HEK293 (cell line): Measurements from ENCODE around the gene RIN3.

Experiments used
- CTCF ChIA-PET: fragments of 350-600 bp; formaldehyde crosslinking; extraction: SDS; loops from one replicate; lab custom pipeline; 2021; ENCODE audit warnings: antibody characterized with exemption; lab: Yijun Ruan, JAX
- POLR2A ChIA-PET: fragments of 300-600 bp; formaldehyde crosslinking; extraction: SDS; loops from one replicate; lab custom pipeline; 2020; ENCODE audit warnings: antibody characterized with exemption, inconsistent platforms; lab: Yijun Ruan, JAX
- H3K27ac ChIP-seq: fragments of 200-500 bp; sonication (Bioruptor generic); 2 replicates; pipeline ENCODE4 v1.5.1; 2014; ENCODE audit warnings: low read depth, low read length, control low read depth, inconsistent platforms; ENCODE audit errors: extremely low read depth
- H3K36me3 ChIP-seq, 2 experiments: fragments of 200-500 bp in 1 of 2; sonication (Bioruptor generic) in 1 of 2; 1 replicate in 1 of 2; 2 replicates in 1 of 2; pipeline ENCODE4 v1.5.1; 2014 to 2017; ENCODE audit warnings: inconsistent platforms in 2 of 2, low read length in 2 of 2; ENCODE audit not compliant: control insufficient read depth in 2 of 2, insufficient read depth in 1 of 2
- H3K4me1 ChIP-seq: fragments of 200-500 bp; sonication (Bioruptor generic); 2 replicates; pipeline ENCODE4 v1.5.1; 2014; ENCODE audit warnings: mild to moderate bottlenecking, low read length, inconsistent platforms; ENCODE audit not compliant: control insufficient read depth, insufficient read depth
- H3K4me3 ChIP-seq: 2 replicates; pipeline ENCODE4 v1.5.1; 2011; ENCODE audit warnings: low read depth, mild to moderate bottlenecking, control low read depth, low read length, moderate library complexity
- H3K9me3 ChIP-seq: fragments of 200-500 bp; sonication (Bioruptor generic); 2 replicates; pipeline ENCODE4 v1.5.1; 2014; ENCODE audit warnings: low read depth, low read length, inconsistent platforms; ENCODE audit not compliant: control insufficient read depth, insufficient read depth
- KLF1 ChIP-seq: fragments of 450-650 bp; formaldehyde crosslinking; IDR thresholded peaks from 2 replicates; pipeline ENCODE4 v1.5.1; 2016; ENCODE audit warnings: missing biosample characterization, missing genetic modification characterization
- MYNN ChIP-seq: fragments of 450-650 bp; formaldehyde crosslinking; IDR thresholded peaks from 2 replicates; pipeline ENCODE4 v1.5.1; 2016; ENCODE audit warnings: missing biosample characterization, missing genetic modification characterization, borderline replicate concordance
- YY1 ChIP-seq: fragments of 450-650 bp; formaldehyde crosslinking; IDR thresholded peaks from 2 replicates; pipeline ENCODE4 v1.5.1; 2018; ENCODE audit warnings: missing biosample characterization, missing genetic modification characterization
- ZBTB7A ChIP-seq: fragments of 450-650 bp; formaldehyde crosslinking; IDR thresholded peaks from 2 replicates; pipeline ENCODE4 v1.5.1; 2016; ENCODE audit warnings: low read depth, missing biosample characterization, missing genetic modification characterization
- ZFP37 ChIP-seq: fragments of 450-650 bp; formaldehyde crosslinking; IDR thresholded peaks from 2 replicates; pipeline ENCODE4 v1.5.1; 2016; ENCODE audit warnings: missing biosample characterization, missing genetic modification characterization
- ZNF132 ChIP-seq: fragments of 450-650 bp; formaldehyde crosslinking; IDR thresholded peaks from 2 replicates; pipeline ENCODE4 v1.5.1; 2017; ENCODE audit warnings: missing biosample characterization, missing genetic modification characterization, borderline replicate concordance
- ZNF146 ChIP-seq: fragments of 450-650 bp; formaldehyde crosslinking; IDR thresholded peaks from 2 replicates; pipeline ENCODE4 v1.5.1; 2016; ENCODE audit warnings: missing biosample characterization, missing genetic modification characterization
- ZNF155 ChIP-seq: fragments of 450-650 bp; formaldehyde crosslinking; IDR thresholded peaks from 2 replicates; pipeline ENCODE4 v1.5.1; 2016; ENCODE audit warnings: missing biosample characterization, missing genetic modification characterization
- ZNF16 ChIP-seq: fragments of 450-650 bp; formaldehyde crosslinking; IDR thresholded peaks from 2 replicates; pipeline ENCODE4 v1.5.1; 2016; ENCODE audit warnings: low read depth, missing biosample characterization, missing genetic modification characterization
- ZNF175 ChIP-seq: fragments of 450-650 bp; formaldehyde crosslinking; IDR thresholded peaks from 2 replicates; pipeline ENCODE4 v1.5.1; 2016; ENCODE audit warnings: missing biosample characterization, missing genetic modification characterization
- ZNF223 ChIP-seq: fragments of 450-650 bp; formaldehyde crosslinking; IDR thresholded peaks from 2 replicates; pipeline ENCODE4 v1.5.1; 2016; ENCODE audit warnings: missing biosample characterization, missing genetic modification characterization
- ZNF394 ChIP-seq: fragments of 450-650 bp; formaldehyde crosslinking; IDR thresholded peaks from 2 replicates; pipeline ENCODE4 v1.5.1; 2016; ENCODE audit warnings: missing biosample characterization, missing genetic modification characterization, mild to moderate bottlenecking, moderate library complexity, borderline replicate concordance
- ZNF529 ChIP-seq: fragments of 450-650 bp; formaldehyde crosslinking; IDR thresholded peaks from 2 replicates; pipeline ENCODE4 v1.5.1; 2017; ENCODE audit warnings: missing genetic modification characterization, missing biosample characterization; ENCODE audit not compliant: insufficient replicate concordance
- ZNF792 ChIP-seq: fragments of 450-650 bp; formaldehyde crosslinking; IDR thresholded peaks from 2 replicates; pipeline ENCODE4 v1.5.1; 2016; ENCODE audit warnings: missing biosample characterization, missing genetic modification characterization
- TF ChIP-seq, protein P1 (sequence below): fragments of 450-650 bp; IDR thresholded peaks from 2 replicates; pipeline ENCODE4 v1.5.1; 2018; ENCODE audit warnings: missing biosample characterization, missing genetic modification characterization
- TF ChIP-seq, protein P2 (sequence below): fragments of 450-650 bp; formaldehyde crosslinking; IDR thresholded peaks from 2 replicates; pipeline ENCODE4 v1.5.1; 2016; ENCODE audit warnings: missing biosample characterization, missing genetic modification characterization
- TF ChIP-seq, protein P3 (sequence below): fragments of 450-650 bp; formaldehyde crosslinking; IDR thresholded peaks from 2 replicates; pipeline ENCODE4 v1.5.1; 2016; ENCODE audit warnings: missing biosample characterization, missing genetic modification characterization
- TF ChIP-seq, protein P4 (sequence below): fragments of 450-650 bp; formaldehyde crosslinking; IDR thresholded peaks from 2 replicates; pipeline ENCODE4 v1.5.1; 2016; ENCODE audit warnings: missing biosample characterization, missing genetic modification characterization
- TF ChIP-seq, protein P5 (sequence below): fragments of 450-650 bp; formaldehyde crosslinking; IDR thresholded peaks from 2 replicates; pipeline ENCODE4 v1.5.1; 2017; ENCODE audit warnings: missing biosample characterization, missing genetic modification characterization
- TF ChIP-seq, protein P6 (sequence below): fragments of 450-650 bp; formaldehyde crosslinking; IDR thresholded peaks from 2 replicates; pipeline ENCODE4 v1.5.1; 2016; ENCODE audit warnings: missing biosample characterization, missing genetic modification characterization, low read depth

Gene RIN3

DNA sequence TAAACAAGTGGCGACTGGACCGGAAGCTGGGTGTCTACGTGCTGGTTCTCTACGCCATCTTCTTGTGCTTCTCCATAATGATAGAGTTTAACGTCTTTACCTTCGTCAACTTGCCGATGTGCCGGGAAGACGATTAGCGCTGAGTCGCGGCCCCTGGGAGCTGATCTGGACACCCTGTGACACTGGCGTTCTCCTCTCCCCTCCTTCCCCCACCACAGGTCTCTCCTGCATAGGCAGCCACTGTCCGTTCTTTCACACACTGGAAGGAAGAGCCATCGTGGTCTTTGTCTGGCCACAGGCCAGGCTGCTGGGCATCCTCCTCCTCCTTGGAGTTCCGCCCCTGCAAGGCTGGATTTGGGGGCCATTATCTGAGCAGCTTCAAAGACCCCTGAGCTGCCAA lies 20.1 kb upstream of the RIN3 start (continued):
- TF ChIP-seq, protein P1, sequence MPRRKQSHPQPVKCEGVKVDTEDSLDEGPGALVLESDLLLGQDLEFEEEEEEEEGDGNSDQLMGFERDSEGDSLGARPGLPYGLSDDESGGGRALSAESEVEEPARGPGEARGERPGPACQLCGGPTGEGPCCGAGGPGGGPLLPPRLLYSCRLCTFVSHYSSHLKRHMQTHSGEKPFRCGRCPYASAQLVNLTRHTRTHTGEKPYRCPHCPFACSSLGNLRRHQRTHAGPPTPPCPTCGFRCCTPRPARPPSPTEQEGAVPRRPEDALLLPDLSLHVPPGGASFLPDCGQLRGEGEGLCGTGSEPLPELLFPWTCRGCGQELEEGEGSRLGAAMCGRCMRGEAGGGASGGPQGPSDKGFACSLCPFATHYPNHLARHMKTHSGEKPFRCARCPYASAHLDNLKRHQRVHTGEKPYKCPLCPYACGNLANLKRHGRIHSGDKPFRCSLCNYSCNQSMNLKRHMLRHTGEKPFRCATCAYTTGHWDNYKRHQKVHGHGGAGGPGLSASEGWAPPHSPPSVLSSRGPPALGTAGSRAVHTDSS (tag by site-specific recombination) = no peak

DNA sequence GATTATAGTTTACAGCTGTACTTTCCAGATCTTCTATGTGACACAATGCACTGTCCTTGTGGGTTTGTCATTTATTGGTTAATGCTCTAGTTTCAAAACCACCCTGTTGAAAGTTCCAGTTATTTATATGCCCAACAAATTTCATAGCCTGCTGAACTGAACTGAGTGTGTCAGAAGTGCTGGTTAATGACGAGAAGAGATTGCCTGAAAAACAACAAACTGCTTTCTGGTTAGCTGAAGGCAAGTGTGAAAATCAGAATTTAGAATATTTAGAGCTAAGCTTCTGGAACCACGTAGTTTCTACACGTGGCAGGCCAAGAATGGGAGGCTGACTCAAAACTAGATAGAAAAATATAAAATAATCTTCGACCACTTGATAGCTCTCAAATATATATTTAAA lies 19.1 kb upstream of the RIN3 start:
- no peak overlapping the region for H3K4me3 ChIP-seq
- no peaks in the 10 kb centered on the region for H3K9me3 ChIP-seq
- CTCF ChIA-PET = no interaction called here
- POLR2A ChIA-PET = no interaction called here
- TF ChIP-seq, protein P2, sequence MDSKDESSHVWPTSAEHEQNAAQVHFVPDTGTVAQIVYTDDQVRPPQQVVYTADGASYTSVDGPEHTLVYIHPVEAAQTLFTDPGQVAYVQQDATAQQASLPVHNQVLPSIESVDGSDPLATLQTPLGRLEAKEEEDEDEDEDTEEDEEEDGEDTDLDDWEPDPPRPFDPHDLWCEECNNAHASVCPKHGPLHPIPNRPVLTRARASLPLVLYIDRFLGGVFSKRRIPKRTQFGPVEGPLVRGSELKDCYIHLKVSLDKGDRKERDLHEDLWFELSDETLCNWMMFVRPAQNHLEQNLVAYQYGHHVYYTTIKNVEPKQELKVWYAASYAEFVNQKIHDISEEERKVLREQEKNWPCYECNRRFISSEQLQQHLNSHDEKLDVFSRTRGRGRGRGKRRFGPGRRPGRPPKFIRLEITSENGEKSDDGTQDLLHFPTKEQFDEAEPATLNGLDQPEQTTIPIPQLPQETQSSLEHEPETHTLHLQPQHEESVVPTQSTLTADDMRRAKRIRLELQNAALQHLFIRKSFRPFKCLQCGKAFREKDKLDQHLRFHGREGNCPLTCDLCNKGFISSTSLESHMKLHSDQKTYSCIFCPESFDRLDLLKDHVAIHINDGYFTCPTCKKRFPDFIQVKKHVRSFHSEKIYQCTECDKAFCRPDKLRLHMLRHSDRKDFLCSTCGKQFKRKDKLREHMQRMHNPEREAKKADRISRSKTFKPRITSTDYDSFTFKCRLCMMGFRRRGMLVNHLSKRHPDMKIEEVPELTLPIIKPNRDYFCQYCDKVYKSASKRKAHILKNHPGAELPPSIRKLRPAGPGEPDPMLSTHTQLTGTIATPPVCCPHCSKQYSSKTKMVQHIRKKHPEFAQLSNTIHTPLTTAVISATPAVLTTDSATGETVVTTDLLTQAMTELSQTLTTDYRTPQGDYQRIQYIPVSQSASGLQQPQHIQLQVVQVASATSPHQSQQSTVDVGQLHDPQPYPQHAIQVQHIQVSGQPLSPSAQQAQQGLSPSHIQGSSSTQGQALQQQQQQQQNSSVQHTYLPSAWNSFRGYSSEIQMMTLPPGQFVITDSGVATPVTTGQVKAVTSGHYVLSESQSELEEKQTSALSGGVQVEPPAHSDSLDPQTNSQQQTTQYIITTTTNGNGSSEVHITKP = no peak
- TF ChIP-seq ZNF529 (tag by site-specific recombination) (no peak), ZNF146 (tag by site-specific recombination) (no peak), MYNN (no peak), ZNF394 (tag by site-specific recombination) (no peak), ZNF175 (tag by site-specific recombination) (no peak), ZNF16 (no peak)
- TF ChIP-seq, protein P3, sequence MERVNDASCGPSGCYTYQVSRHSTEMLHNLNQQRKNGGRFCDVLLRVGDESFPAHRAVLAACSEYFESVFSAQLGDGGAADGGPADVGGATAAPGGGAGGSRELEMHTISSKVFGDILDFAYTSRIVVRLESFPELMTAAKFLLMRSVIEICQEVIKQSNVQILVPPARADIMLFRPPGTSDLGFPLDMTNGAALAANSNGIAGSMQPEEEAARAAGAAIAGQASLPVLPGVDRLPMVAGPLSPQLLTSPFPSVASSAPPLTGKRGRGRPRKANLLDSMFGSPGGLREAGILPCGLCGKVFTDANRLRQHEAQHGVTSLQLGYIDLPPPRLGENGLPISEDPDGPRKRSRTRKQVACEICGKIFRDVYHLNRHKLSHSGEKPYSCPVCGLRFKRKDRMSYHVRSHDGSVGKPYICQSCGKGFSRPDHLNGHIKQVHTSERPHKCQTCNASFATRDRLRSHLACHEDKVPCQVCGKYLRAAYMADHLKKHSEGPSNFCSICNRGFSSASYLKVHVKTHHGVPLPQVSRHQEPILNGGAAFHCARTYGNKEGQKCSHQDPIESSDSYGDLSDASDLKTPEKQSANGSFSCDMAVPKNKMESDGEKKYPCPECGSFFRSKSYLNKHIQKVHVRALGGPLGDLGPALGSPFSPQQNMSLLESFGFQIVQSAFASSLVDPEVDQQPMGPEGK = no peak
- TF ChIP-seq, protein P4, sequence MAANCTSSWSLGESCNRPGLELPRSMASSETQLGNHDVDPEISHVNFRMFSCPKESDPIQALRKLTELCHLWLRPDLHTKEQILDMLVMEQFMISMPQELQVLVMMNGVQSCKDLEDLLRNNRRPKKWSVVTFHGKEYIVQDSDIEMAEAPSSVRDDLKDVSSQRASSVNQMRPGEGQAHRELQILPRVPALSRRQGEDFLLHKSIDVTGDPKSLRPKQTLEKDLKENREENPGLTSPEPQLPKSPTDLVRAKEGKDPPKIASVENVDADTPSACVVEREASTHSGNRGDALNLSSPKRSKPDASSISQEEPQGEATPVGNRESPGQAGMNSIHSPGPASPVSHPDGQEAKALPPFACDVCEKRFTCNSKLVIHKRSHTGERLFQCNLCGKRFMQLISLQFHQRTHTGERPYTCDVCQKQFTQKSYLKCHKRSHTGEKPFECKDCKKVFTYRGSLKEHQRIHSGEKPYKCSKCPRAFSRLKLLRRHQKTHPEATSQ (tag by site-specific recombination) = no peak
- H3K4me1 ChIP-seq = no peaks in the 10 kb centered on the region
- H3K27ac ChIP-seq = no peak overlapping the region
- no peaks in the 10 kb centered on the region for H3K36me3 ChIP-seq

DNA sequence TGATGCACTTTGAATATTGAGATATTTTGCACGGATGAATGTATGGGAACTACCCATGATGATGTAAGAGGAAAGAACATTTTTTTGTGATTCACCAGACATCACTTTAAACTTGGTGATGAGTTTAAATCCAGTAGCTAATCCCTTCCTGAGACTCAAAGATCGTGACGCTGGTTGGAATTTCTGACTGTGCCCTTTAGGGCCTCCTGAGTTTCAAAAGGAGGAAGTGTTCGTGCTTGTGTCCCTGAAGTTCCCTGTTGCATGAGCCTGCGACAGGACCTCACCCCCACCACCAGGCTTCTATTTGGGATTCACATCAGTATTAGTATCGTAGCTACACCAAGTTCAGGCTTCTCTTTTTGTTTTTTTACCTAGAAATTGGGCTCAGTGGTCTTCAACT lies 18.6 kb upstream of the RIN3 start:
- ChIA-PET CTCF (no interaction called here), POLR2A (no interaction called here)
- TF ChIP-seq ZNF223 (tag by site-specific recombination) (no peak), YY1 (tag by site-specific recombination) (no peak), ZNF155 (tag by site-specific recombination) (no peak), ZFP37 (tag by site-specific recombination) (no peak), ZBTB7A (tag by site-specific recombination) (no peak), KLF1 (tag by site-specific recombination) (no peak), ZNF132 (tag by site-specific recombination) (no peak), ZNF792 (no peak)
- TF ChIP-seq, protein P5, sequence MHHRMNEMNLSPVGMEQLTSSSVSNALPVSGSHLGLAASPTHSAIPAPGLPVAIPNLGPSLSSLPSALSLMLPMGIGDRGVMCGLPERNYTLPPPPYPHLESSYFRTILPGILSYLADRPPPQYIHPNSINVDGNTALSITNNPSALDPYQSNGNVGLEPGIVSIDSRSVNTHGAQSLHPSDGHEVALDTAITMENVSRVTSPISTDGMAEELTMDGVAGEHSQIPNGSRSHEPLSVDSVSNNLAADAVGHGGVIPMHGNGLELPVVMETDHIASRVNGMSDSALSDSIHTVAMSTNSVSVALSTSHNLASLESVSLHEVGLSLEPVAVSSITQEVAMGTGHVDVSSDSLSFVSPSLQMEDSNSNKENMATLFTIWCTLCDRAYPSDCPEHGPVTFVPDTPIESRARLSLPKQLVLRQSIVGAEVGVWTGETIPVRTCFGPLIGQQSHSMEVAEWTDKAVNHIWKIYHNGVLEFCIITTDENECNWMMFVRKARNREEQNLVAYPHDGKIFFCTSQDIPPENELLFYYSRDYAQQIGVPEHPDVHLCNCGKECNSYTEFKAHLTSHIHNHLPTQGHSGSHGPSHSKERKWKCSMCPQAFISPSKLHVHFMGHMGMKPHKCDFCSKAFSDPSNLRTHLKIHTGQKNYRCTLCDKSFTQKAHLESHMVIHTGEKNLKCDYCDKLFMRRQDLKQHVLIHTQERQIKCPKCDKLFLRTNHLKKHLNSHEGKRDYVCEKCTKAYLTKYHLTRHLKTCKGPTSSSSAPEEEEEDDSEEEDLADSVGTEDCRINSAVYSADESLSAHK (tag by site-specific recombination) = no peak
- TF ChIP-seq, protein P6, sequence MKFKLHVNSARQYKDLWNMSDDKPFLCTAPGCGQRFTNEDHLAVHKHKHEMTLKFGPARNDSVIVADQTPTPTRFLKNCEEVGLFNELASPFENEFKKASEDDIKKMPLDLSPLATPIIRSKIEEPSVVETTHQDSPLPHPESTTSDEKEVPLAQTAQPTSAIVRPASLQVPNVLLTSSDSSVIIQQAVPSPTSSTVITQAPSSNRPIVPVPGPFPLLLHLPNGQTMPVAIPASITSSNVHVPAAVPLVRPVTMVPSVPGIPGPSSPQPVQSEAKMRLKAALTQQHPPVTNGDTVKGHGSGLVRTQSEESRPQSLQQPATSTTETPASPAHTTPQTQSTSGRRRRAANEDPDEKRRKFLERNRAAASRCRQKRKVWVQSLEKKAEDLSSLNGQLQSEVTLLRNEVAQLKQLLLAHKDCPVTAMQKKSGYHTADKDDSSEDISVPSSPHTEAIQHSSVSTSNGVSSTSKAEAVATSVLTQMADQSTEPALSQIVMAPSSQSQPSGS (tag by site-specific recombination) = no peak

More for the DNA sequence above, 18.6 kb upstream of the RIN3 start:
- Histone ChIP-seq H3K27ac (no peak overlapping the region), H3K4me1 (no peaks in the 10 kb centered on the region), H3K36me3 (no peaks in the 10 kb centered on the region), H3K4me3 (no peak overlapping the region), H3K9me3 (no peaks in the 10 kb centered on the region)
